HFF-Myc (cell line): ENCODE data around the gene RNF181.

Experiments
- DNase-seq: peaks from one replicate; pipeline ENCODE4 v3.0.0-alpha.2; 2011; ENCODE audit warnings: low read depth; ENCODE audit errors: extremely low read depth
- H3K4me3 ChIP-seq: replicated peaks from 2 replicates; pipeline ENCODE4 v1.5.1; 2011; ENCODE audit warnings: low read depth, mild to moderate bottlenecking, control low read depth, low read length
- CTCF ChIP-seq: IDR thresholded peaks from 2 replicates; pipeline ENCODE4 v1.5.1; 2012; ENCODE audit warnings: mild to moderate bottlenecking, low read depth, low read length, control low read depth; ENCODE audit errors: missing control alignments

RNF181 gene

GRCh38 chr2:85583667-85584353 is 11.7 kb upstream of the RNF181 start:
- TF ChIP-seq CTCF: no peak
- H3K4me3 ChIP-seq: peak overlapping the region; percentile 44
- no peak for DNase-seq

GRCh38 chr2:85584354-85584856 is 11.1 kb upstream of the RNF181 start, which contains the start of gene VAMP5:
TSS of gene VAMP5 (plus strand) at chr2:85584431. CDS start at chr2:85584491, 60 bp downstream.
- H3K4me3 ChIP-seq: peak within 1 kb of the TSS; percentile 44
- no peak for DNase-seq
- TF ChIP-seq CTCF: no peak

- TF ChIP-seq CTCF: no peak
- peak; percentile 61 for DNase-seq
- H3K4me3 ChIP-seq: peak overlapping the region; percentile 44
Measured at GRCh38 chr2:85584857-85585780, 10.4 kb upstream of the RNF181 start.

GRCh38 chr2:85585781-85586105 is 9.8 kb upstream of the RNF181 start:
- TF ChIP-seq CTCF: no peak
- no peak for DNase-seq
- H3K4me3 ChIP-seq: no peak overlapping the region

- no peak overlapping the region for H3K4me3 ChIP-seq
- no peak for DNase-seq
- TF ChIP-seq CTCF: no peak
Measured at GRCh38 chr2:85588236-85588635, 7.3 kb upstream of the RNF181 start.

- DNase-seq: no peak
- no peak for TF ChIP-seq CTCF
- no peak overlapping the region for H3K4me3 ChIP-seq
Measured at GRCh38 chr2:85588645-85589044, 6.9 kb upstream of the RNF181 start.
